SK-N-SH treated with all-trans-retinoic acid at 6 μM for 48 hours (cell line): Measurements from ENCODE around the gene IQCF6.

Experiments
- ZFP3 ChIP-seq: fragments of 250-450 bp; sonication (Bioruptor Pico); IDR thresholded peaks from 2 replicates; pipeline ENCODE4 v1.5.0; 2020; ENCODE audit warnings: mild to moderate bottlenecking, moderate library complexity
- ZFP30 ChIP-seq: fragments of 450-650 bp; formaldehyde crosslinking; IDR thresholded peaks from 2 replicates; pipeline ENCODE4 v1.5.0; 2022; ENCODE audit warnings: mild to moderate bottlenecking, moderate library complexity

DNA sequence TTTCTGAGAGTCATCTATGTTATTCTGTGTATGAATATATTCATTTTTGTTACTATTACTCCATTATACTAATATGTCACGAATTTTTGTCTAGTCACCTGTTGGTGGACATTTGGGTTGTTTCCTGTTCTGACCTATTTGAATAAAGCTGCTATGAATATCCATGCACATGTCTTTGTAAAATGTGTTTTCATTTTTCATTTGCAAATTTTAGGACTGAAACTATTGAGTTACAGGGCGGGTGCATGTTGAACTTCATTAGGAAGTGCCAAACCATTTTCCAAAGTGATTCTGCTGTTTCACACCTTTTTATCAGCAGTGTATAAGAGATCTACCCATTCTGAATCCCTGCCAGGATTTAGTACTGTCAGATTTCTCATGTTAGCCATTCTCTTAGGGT is 37.7 kb upstream of the IQCF6 start:
- TF ChIP-seq ZFP30 (CRISPR knock-in tag) (no peak), ZFP3 (CRISPR knock-in tag) (no peak)
